ENCODE data around the gene WDFY3.

- TF ChIP-seq CTCF (IDR thresholded peaks at IDR 0.05) (no peak), POLR2A (IDR thresholded peaks at IDR 0.05) (no peak)
Observed at GRCh38 chr4:84808332-84808731, 158.2 kb downstream of the WDFY3 start.
